Measurements from ENCODE around the gene TYW1.
"Not testable (repeated sequence)": the region's sequence is repeated elsewhere in the genome, so short reads cannot be mapped to it uniquely, and the experiment has no call there.

TYW1 gene

GRCh38 chr7:67154374-67154773 is 157.7 kb downstream of the TYW1 start:
- DNase-seq; in situ Hi-C loops (cut with HindIII; ENCODE audit: low pct_ligation_motif_present, low pct_unique_long_range_greater_than_20kb, low sequenced_read_pairs): not testable (repeated sequence)

GRCh38 chr7:67156064-67156463 is 159.4 kb downstream of the TYW1 start:
- in situ Hi-C loops (cut with HindIII; ENCODE audit: low pct_ligation_motif_present, low pct_unique_long_range_greater_than_20kb, low sequenced_read_pairs), result not testable (repeated sequence)

GRCh38 chr7:67163285-67163684 is 166.7 kb downstream of the TYW1 start:
- in situ Hi-C loops (cut with HindIII; ENCODE audit: low pct_ligation_motif_present, low pct_unique_long_range_greater_than_20kb, low sequenced_read_pairs); DNase-seq: not testable (repeated sequence)

More at GRCh38 chr7:67156064-67156463, 159.4 kb downstream of the TYW1 start:
- not testable (repeated sequence) for DNase-seq

GRCh38 chr7:67171151-67171550 is 174.5 kb downstream of the TYW1 start:
- in situ Hi-C loops (cut with HindIII; ENCODE audit: low pct_ligation_motif_present, low pct_unique_long_range_greater_than_20kb, low sequenced_read_pairs); DNase-seq: not testable (repeated sequence)

GRCh38 chr7:67176730-67177129 is 180.1 kb downstream of the TYW1 start:
- in situ Hi-C loops (cut with HindIII; ENCODE audit: low pct_ligation_motif_present, low pct_unique_long_range_greater_than_20kb, low sequenced_read_pairs); DNase-seq: not testable (repeated sequence)

- in situ Hi-C loops (cut with HindIII; ENCODE audit: low pct_ligation_motif_present, low pct_unique_long_range_greater_than_20kb, low sequenced_read_pairs); DNase-seq: not testable (repeated sequence)
These were observed 182.5 kb downstream of the TYW1 start for GRCh38 chr7:67178915-67179688.

GRCh38 chr7:67182956-67183750 is 186.5 kb downstream of the TYW1 start:
- DNase-seq; in situ Hi-C loops (cut with HindIII; ENCODE audit: low pct_ligation_motif_present, low pct_unique_long_range_greater_than_20kb, low sequenced_read_pairs): not testable (repeated sequence)

- in situ Hi-C loops (cut with HindIII; ENCODE audit: low pct_ligation_motif_present, low pct_unique_long_range_greater_than_20kb, low sequenced_read_pairs); DNase-seq: not testable (repeated sequence)
These were observed 188.5 kb downstream of the TYW1 start for GRCh38 chr7:67184912-67185659.

GRCh38 chr7:67185660-67186129 is 189.1 kb downstream of the TYW1 start:
- DNase-seq; in situ Hi-C loops (cut with HindIII; ENCODE audit: low pct_ligation_motif_present, low pct_unique_long_range_greater_than_20kb, low sequenced_read_pairs): not testable (repeated sequence)

- in situ Hi-C loops (cut with HindIII; ENCODE audit: low pct_ligation_motif_present, low pct_unique_long_range_greater_than_20kb, low sequenced_read_pairs); DNase-seq: not testable (repeated sequence)
These were observed 192.5 kb downstream of the TYW1 start for GRCh38 chr7:67189160-67189559.

GRCh38 chr7:67189801-67190465 is 193.3 kb downstream of the TYW1 start:
- DNase-seq; in situ Hi-C loops (cut with HindIII; ENCODE audit: low pct_ligation_motif_present, low pct_unique_long_range_greater_than_20kb, low sequenced_read_pairs): not testable (repeated sequence)

- DNase-seq; in situ Hi-C loops (cut with HindIII; ENCODE audit: low pct_ligation_motif_present, low pct_unique_long_range_greater_than_20kb, low sequenced_read_pairs): not testable (repeated sequence)
These were observed 194.5 kb downstream of the TYW1 start for GRCh38 chr7:67191002-67191720.

- in situ Hi-C loops (cut with HindIII; ENCODE audit: low pct_ligation_motif_present, low pct_unique_long_range_greater_than_20kb, low sequenced_read_pairs); DNase-seq: not testable (repeated sequence)
These were observed 195.6 kb downstream of the TYW1 start for GRCh38 chr7:67192123-67192702.

- in situ Hi-C loops (cut with HindIII; ENCODE audit: low pct_ligation_motif_present, low pct_unique_long_range_greater_than_20kb, low sequenced_read_pairs); DNase-seq: not testable (repeated sequence)
These were observed 196.4 kb downstream of the TYW1 start for GRCh38 chr7:67192889-67193613.

GRCh38 chr7:67196176-67196575 is 199.5 kb downstream of the TYW1 start:
- DNase-seq; in situ Hi-C loops (cut with HindIII; ENCODE audit: low pct_ligation_motif_present, low pct_unique_long_range_greater_than_20kb, low sequenced_read_pairs): not testable (repeated sequence)

GRCh38 chr7:67198865-67199526 is 202.4 kb downstream of the TYW1 start:
- in situ Hi-C loops (cut with HindIII; ENCODE audit: low pct_ligation_motif_present, low pct_unique_long_range_greater_than_20kb, low sequenced_read_pairs); DNase-seq: not testable (repeated sequence)

Data from ACHN (cell line).